B cell (primary cell): ENCODE data around the gene ZNF618. TPM values are rescaled to one million over a fixed set of nuclear protein-coding genes. Genes with fewer than 3 reads are reported as not detected.

Experiments
- ATAC-seq: fragments of 200-7000 bp; cut with Tn5 transposase; one replicate; pipeline ENCODE4 v1.10.0; 2021; ENCODE audit warnings: low read depth, mild to moderate bottlenecking, moderate number of reproducible peaks, moderate library complexity
- CTCF ChIA-PET: fragments of 350-600 bp; sonication (Branson Sonifier 250); formaldehyde crosslinking; loops from one replicate; lab custom pipeline; 2021; ENCODE audit warnings: antibody characterized with exemption, inconsistent platforms; lab: Charles Lee
- POLR2A ChIA-PET: fragments of 350-600 bp; sonication (Branson Sonifier 250); formaldehyde crosslinking; loops from one replicate; lab custom pipeline; 2021; ENCODE audit warnings: antibody characterized with exemption; lab: Charles Lee
- DNase-seq: peaks from one replicate; pipeline ENCODE4 v3.0.0; 2013
- H2AFZ ChIP-seq: 2 replicates; pipeline ENCODE4 v1.6.1; 2012; ENCODE audit warnings: mild to moderate bottlenecking, low read depth, low read length; ENCODE audit not compliant: insufficient read depth, poor library complexity, severe bottlenecking
- H3K27ac ChIP-seq, 2 donors: 1 replicate in 1 of 2; 2 replicates in 1 of 2; pipeline ENCODE4 v1.5.1; 2012 to 2013; ENCODE audit warnings: low read length in 2 of 2, mild to moderate bottlenecking in 2 of 2, moderate library complexity in 1 of 2
- H3K27me3 ChIP-seq, 4 experiments: fragments of 200-600 bp in 1 of 4; sonication (generic) in 1 of 4; replicated peaks in 1 of 4; 1 replicate in 2 of 4; 2 replicates in 2 of 4; pipeline versions ENCODE4 v1.6.1 to v1.7.0; 2013 to 2016; ENCODE audit warnings: low read length in 3 of 4, mild to moderate bottlenecking in 2 of 4, mixed read lengths in 1 of 4, moderate library complexity in 1 of 4; ENCODE audit not compliant: insufficient read depth in 4 of 4, control insufficient read depth in 3 of 4; ENCODE audit errors: control extremely low read depth in 1 of 4
- H3K36me3 ChIP-seq, 2 experiments: replicated peaks in 1 of 2; 1 replicate in 1 of 2; 2 replicates in 1 of 2; pipeline versions ENCODE4 v1.6.1 to v1.7.1; 2013; ENCODE audit warnings: low read length in 1 of 2; ENCODE audit not compliant: insufficient read depth in 2 of 2, control insufficient read depth in 1 of 2; ENCODE audit errors: control extremely low read depth in 1 of 2, extremely low read depth in 1 of 2
- H3K4me1 ChIP-seq, 2 donors: fragments of 200-600 bp in 1 of 2; sonication (generic) in 1 of 2; 1 replicate in 1 of 2; 2 replicates in 1 of 2; pipeline versions ENCODE4 v1.5.1 to v1.6.1; 2013 to 2017; ENCODE audit warnings: low read length in 2 of 2; ENCODE audit not compliant: control insufficient read depth in 2 of 2, insufficient read depth in 2 of 2
- H3K4me2 ChIP-seq: replicated peaks from 2 replicates; pipeline ENCODE3; 2012; ENCODE audit warnings: mild to moderate bottlenecking, low read depth, low read length; ENCODE audit not compliant: poor library complexity, severe bottlenecking
- H3K4me3 ChIP-seq, 5 experiments: fragments of 200-600 bp in 1 of 5; sonication (generic) in 1 of 5; 1 replicate in 3 of 5; 2 replicates in 2 of 5; pipeline versions ENCODE4 v1.5.1 to v1.7.0; 2011 to 2016; ENCODE audit warnings: low read length in 4 of 5, mild to moderate bottlenecking in 4 of 5, low read depth in 2 of 5, control low read depth in 1 of 5, moderate library complexity in 1 of 5; ENCODE audit not compliant: insufficient read depth in 1 of 5; ENCODE audit errors: control extremely low read depth in 1 of 5, extremely low read depth in 1 of 5
- H3K79me2 ChIP-seq: fragments of 200-600 bp; sonication (generic); one replicate; pipeline ENCODE4 v1.6.0; 2016; ENCODE audit warnings: low read length; ENCODE audit not compliant: control insufficient read depth, insufficient read depth
- H3K9ac ChIP-seq: fragments of 200-600 bp; sonication (generic); 2 replicates; pipeline ENCODE4 v1.6.1; 2017; ENCODE audit warnings: mild to moderate bottlenecking, low read length, moderate library complexity
- H3K9me3 ChIP-seq, 3 donors: one replicate each; pipeline versions ENCODE4 v1.6.1 to v1.7.1; 2013; ENCODE audit warnings: low read length in 2 of 3; ENCODE audit not compliant: control insufficient read depth in 2 of 3, insufficient read depth in 1 of 3; ENCODE audit errors: control extremely low read depth in 1 of 3
- H4K20me1 ChIP-seq: 2 replicates; pipeline ENCODE4 v1.6.0; 2012; ENCODE audit warnings: mild to moderate bottlenecking, low read length; ENCODE audit not compliant: insufficient read depth, control insufficient read depth, poor library complexity, severe bottlenecking
- H3K27ac Mint-ChIP-seq: one replicate; pipeline ENCODE4 v1.8.0; 2021; ENCODE audit warnings: mixed read lengths
- H3K27me3 Mint-ChIP-seq: one replicate; pipeline ENCODE4 v1.8.0; 2021; ENCODE audit warnings: mixed read lengths
- H3K4me1 Mint-ChIP-seq: one replicate; pipeline ENCODE4 v1.8.0; 2021; ENCODE audit warnings: mixed read lengths
- H3K4me3 Mint-ChIP-seq: one replicate; pipeline ENCODE4 v1.8.0; 2021; ENCODE audit warnings: mixed read lengths
- H3K9me3 Mint-ChIP-seq: one replicate; pipeline ENCODE4 v1.8.0; 2022; ENCODE audit warnings: mixed read lengths; ENCODE audit not compliant: insufficient read depth
- CTCF ChIP-seq: fragments of 200-600 bp; IDR thresholded peaks from one replicate; pipeline ENCODE4 v1.8.0; 2022; ENCODE audit warnings: antibody characterized with exemption, mild to moderate bottlenecking
- EZH2 ChIP-seq: IDR thresholded peaks from 2 replicates; pipeline ENCODE4 v1.6.1; 2012; ENCODE audit warnings: borderline replicate concordance, low read depth, mild to moderate bottlenecking, moderate library complexity, low read length; ENCODE audit not compliant: insufficient read depth, poor library complexity, severe bottlenecking
- WGBS: methylation state at CpG from one replicate; pipeline ENCODE4 v1.1.5; 2013; ENCODE audit warnings: missing lambda C conversion rate; ENCODE audit not compliant: insufficient coverage; 5-methylcytosine and 5-hydroxymethylcytosine counted together
- intact Hi-C: fragments of 100-400 bp; cut with micrococcal nuclease; formaldehyde crosslinking; loops from one replicate; pipeline ENCODE4 v1.10.0; 2022
- polyA plus RNA-seq: library from polyadenylated mRNA; depleted of rRNA; stranded (reverse); fragments of >200 nt; gene quantifications from 2 replicates; pipeline ENCODE4 v1.2.3, GENCODE V29; 2012
- total RNA-seq, 2 donors: library from RNA; stranded (reverse); fragments of 120-200 nt in 1 of 2; gene quantifications; 1 replicate in 1 of 2; 2 replicates in 1 of 2; pipeline versions ENCODE4 v1.2.3 to v1.2.4, GENCODE V29; 2013 to 2022

The ZNF618 gene
- total and polyA plus RNA-seq, 2 donors (not counting 1 experiment from before 2014, with no cell fraction given) = 1.4 to 2.5 TPM

GRCh38 chr9:114057161-114057885, 181.2 kb downstream of the ZNF618 start:
- no peaks in the 10 kb centered on the region for H3K36me3 ChIP-seq
- Mint-ChIP-seq H3K4me1 (peaks cover 5% of the 10 kb centered on the region), H3K27me3 (peaks cover 12% of the 10 kb centered on the region), H3K9me3 (no peaks in the 10 kb centered on the region), H3K27ac (no peak overlapping the region), H3K4me3 (no peak overlapping the region)
- H3K27ac ChIP-seq = no peak overlapping the region
- DNase-seq = no peak
- H3K9ac ChIP-seq = no peak overlapping the region
- no peak overlapping the region for H3K4me2 ChIP-seq
- no peaks in the 10 kb centered on the region for H3K79me2 ChIP-seq
- no peak overlapping the region for H2AFZ ChIP-seq
- no peak overlapping the region for H3K4me3 ChIP-seq
- TF ChIP-seq EZH2 (no peak), CTCF (no peak)
- WGBS = 87% methylated on average over 6 of the region's 7 CpGs
- ATAC-seq = no peak
- ChIA-PET CTCF (interaction anchor here (0.6 to 1.2 kb wide), 4 partner anchors 25 to 936 kb away, joined by 3 read pairs; no protein-coding TSS in a partner anchor), POLR2A (no interaction called here)
- intact Hi-C loops = no loop called here
- H3K4me1 ChIP-seq = no peaks in the 10 kb centered on the region
- H4K20me1 ChIP-seq = no peaks in the 10 kb centered on the region
- H3K9me3 ChIP-seq = no peaks in the 10 kb centered on the region
- H3K27me3 ChIP-seq = peaks cover 0 to 3% (median 0%) of the 10 kb centered on the region in 4 experiments

GRCh38 chr9:114058688-114059046, 182.6 kb downstream of the ZNF618 start:
- no peak for DNase-seq
- Mint-ChIP-seq H3K9me3 (no peaks in the 10 kb centered on the region), H3K4me1 (peaks cover 5% of the 10 kb centered on the region), H3K4me3 (no peak overlapping the region), H3K27ac (no peak overlapping the region), H3K27me3 (peaks cover 20% of the 10 kb centered on the region)
- Histone ChIP-seq H2AFZ (no peak overlapping the region), H3K9ac (no peak overlapping the region), H3K4me2 (no peak overlapping the region), H4K20me1 (no peaks in the 10 kb centered on the region), H3K27me3 (peaks cover 0 to 3% (median 0%) of the 10 kb centered on the region in 4 experiments), H3K79me2 (no peaks in the 10 kb centered on the region), H3K4me1 (no peaks in the 10 kb centered on the region), H3K9me3 (no peaks in the 10 kb centered on the region), H3K27ac (no peak overlapping the region), H3K4me3 (no peak overlapping the region), H3K36me3 (no peaks in the 10 kb centered on the region)
- WGBS = 50% methylated on average over 1 of the region's 4 CpGs
- no peak for ATAC-seq
- intact Hi-C loops = no loop called here
- TF ChIP-seq EZH2 (no peak), CTCF (no peak)
- CTCF ChIA-PET = interaction anchor here (1.2 kb wide), 1 partner anchor 24 kb away, joined by 3 read pairs; no protein-coding TSS in a partner anchor
- POLR2A ChIA-PET = no interaction called here
